NOMO-1 treated with dmso at 0.1 percent for 144 hours (cell line): ENCODE results near the gene DIPK1C.
"Not testable (repeated sequence)": the region's sequence is repeated elsewhere in the genome, so short reads cannot be mapped to it uniquely, and the experiment has no call there.

Experiments used
- DNase-seq: peaks from one replicate; lab custom pipeline; 2025; ENCODE audit not compliant: unreplicated experiment; lab: John Stamatoyannopoulos, UW

The DIPK1C gene

DNA sequence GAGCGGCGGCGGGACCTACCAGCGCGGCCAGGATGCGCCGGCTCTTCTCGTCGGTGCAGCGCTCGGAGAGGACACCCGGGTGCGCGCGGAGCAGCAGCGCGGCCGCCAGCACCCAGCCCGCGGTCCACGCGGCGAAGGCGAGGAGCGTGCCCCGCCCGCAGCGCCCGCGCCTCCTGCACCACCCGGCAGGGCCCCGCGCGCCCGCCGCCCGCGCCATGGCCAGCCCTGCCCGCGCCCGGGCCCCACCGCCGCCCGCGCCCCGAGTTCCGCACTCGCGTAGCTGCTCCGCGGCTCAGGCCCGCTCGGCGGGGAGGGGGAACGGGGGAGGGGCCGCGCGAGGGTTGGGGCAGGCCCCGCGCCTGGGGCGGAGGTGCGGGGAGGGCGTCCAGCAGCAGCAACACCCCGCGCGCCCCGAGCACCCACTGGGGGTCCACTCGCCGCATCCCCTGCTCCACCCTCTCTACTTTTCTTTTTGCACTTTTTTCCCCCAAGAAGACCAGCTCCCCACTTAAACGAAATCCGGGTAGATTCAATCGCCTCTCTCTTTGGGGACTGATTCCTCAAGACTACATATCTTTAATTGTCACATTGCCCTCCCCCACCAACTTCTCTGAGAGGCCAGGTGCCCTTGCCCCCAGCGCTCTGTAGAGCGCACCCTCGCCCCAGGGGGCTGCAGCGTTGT is at the start of gene DIPK1C:
DIPK1C (minus strand) TSS at position 266 of the 682 bp plus-strand sequence; CDS start at position 217, 49 bp downstream.
- DNase-seq = no peak

DNA sequence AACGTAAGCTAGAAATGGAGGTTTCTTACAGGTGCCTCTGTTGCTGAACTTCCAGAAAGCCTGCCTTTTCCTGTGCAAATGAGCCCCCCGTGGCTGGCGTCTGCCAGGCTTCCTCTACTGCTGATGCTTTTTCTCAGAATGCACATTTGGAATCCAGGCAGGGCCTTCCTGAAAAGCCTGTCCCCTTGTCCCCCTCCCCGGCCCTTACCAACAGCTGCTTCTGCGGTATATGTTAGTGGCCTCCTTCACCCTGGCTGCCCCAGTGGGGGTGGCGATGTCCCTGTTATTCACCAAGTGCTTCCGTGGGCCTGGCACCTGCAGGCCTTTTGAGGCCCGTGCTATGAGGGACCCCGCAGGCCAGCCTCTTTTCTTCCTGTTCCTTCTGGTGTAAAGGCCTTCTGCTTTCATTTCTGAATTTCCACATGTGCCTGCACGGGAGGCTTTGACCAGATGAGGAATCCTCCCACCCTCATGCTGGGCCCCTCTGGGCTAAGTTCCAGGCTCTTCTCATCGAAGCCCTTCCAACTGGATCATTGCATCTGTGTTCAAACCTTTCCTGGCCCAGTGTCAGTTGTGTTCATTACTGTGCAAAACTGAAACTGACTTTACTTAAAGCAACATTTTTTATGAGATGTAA is 49.5 kb upstream of the DIPK1C start:
- DNase-seq = no peak

DNA sequence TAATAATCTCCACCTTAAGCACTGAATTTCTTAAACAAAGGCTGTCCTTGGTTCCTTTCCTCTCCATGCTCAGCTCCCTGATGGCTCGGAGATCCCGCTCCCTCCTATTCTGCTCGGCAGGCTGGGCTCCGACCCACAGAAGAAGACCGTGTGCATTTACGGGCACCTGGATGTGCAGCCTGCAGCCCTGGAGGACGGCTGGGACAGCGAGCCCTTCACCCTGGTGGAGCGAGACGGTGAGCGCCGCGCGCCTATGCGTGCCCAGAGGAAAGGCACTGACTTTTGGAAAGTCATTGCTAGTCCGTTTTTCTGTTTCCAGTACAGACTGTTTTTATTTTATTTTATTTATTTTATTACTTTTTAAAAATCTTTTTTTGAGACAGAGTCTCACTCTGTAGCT is 48.7 kb upstream of the DIPK1C start:
- no peak for DNase-seq

DNA sequence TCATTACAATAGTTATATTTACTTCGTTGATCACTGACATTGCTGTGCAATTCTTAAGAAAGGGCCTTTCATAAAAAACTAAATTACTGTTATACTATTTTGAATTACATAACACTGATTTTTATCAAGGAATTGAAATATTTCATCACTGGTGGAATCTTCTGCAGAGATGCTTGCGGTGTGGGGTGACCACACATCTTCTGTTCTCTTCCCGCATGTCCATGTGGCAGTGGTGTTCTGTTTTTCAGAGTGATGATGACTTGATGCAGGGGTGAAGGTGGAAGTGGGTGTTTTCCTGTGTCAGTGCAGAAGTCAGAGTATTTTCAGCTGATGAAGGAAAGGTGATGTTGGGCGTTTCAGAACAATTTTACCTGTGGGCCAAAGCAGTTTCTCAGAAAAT is 46.0 kb upstream of the DIPK1C start:
- DNase-seq = no peak

DNA sequence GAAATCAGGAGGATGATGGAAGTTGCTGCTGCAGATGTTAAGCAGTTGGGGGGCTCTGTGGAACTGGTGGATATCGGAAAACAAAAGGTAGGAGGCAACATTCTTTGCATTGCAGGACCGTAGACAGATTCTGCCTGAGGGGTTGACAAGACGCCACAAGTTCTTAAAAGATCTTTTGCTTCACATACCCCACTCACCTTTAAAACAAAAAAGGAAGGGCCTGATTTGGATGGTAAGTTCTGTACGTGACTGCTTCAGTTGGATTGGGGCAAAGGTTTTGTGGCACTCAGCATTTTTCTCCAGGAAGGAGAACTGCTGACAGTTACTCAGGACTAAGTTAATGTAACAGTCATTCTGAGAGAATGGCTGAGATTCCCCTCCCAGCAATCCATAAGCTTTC is 44.3 kb upstream of the DIPK1C start:
- DNase-seq = no peak

DNA sequence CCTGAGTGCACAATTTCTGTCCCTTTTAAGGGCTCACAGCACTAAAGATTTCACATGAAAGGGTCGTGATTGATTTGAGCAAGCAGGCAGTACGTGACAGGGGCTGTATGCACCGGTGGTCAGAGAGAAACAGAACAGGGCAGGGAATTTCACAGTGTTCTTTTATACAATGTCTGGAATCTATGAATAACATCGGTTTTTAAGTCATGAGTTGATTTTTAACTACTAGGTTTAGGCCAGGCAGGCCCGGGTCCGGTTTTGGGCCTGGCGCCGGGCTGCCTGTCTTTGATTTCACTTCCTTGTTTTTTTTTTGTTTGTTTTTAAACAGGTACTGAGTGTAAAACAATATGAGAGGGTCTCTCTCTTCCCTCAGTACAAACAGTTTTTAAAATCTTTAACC is 43.7 kb upstream of the DIPK1C start:
- DNase-seq = not testable (repeated sequence)

DNA sequence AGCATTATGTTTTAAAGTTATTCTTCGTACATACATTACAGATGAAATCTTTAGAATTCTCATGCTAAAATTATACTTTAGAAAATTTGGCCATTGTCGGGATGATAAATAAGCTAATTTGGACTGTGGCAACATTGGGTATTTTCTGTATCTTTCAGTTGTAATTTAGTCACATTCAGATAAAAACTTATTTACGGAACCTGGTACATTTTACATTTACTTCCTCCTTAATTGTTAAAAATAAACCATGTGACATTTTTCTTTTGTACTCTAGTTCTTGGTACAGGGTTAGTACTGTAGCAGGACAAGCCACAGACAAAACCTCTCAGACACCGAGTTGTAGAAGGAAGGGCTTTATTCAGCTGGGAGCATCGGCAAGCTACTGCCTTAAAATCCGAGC is 43.3 kb upstream of the DIPK1C start:
- no peak for DNase-seq

DNA sequence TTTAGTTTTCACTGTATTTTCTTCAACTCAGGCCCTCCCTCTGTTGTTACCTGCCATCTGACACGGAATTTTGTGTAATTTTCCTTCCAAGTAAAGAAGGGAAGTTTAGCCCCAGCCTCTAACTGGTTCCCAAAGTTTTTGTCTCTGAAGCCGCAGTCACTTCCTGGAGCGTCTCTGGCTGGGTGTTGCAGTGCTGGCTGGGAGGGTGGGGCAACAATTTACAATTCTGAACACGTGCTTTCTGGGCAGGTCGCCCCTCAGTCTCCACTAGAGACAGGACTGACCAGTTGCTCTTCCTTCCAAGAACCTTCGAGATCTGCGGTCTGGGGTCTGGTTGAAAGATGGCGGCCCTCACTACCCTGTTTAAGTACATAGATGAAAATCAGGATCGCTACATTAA is 42.5 kb upstream of the DIPK1C start:
- DNase-seq = peak; percentile 77

DNA sequence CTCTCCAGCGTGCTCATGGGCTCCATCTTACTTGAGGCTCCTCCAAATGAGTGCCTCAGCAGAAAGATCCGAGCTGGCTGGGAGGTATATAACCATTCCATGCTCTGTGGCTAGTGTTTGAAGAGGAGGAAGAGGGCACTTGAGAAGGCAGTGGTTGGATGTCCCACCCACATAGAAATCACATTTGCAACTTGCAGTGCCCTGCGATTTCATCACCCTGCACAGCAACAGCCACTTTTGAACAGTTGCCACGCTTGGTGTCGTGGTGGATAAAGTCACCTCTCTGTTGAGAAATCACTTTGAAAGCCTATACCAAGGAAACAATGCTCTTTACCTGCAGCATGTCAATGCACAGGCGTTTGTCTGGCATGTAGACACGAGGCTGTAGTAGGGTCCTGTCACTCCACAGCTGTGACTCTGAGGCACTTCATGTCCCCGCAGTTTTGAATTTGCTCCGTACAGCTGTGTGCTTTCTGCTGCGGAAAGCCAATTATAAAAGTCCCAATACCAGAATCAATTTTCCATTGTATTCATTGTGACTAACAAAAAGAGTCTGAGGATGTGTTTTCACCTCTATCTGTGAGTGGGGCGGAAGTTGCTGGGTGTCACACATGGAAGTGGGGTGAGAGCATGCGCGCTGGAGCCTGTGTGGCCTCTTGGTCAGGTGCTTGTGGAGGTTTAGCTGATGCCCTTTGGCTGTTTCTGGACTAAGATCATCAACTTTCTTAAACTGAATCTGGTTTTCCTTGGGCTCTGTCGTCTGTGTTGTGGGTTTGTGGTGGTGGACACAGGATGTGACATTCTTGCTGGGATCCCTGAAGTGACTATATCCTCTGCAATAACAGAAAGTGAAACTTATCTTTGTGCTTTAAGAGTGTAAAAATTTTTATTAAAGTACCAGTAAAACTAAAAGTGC is 41.9 kb upstream of the DIPK1C start:
- DNase-seq = peak; percentile 68

DNA sequence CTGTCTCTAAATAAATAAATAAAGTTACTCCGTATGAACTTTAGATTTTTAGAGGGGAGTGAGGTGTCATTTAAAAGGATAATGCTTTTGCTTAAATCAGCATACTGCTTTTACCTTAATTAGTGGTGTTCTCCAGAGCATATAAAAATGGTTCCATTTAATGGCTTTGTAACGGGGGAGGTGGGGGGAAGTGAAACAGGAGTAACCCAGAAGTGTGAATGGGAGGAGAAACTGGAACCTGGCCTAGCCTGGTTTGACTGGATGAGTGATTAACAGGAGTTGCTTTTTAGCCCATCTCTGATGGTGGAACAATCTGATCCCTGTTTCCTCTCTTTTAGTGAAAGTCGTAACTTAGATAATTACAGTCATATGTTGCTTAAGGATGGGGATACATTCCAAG is 40.7 kb upstream of the DIPK1C start:
- DNase-seq = peak; percentile 29

DNA sequence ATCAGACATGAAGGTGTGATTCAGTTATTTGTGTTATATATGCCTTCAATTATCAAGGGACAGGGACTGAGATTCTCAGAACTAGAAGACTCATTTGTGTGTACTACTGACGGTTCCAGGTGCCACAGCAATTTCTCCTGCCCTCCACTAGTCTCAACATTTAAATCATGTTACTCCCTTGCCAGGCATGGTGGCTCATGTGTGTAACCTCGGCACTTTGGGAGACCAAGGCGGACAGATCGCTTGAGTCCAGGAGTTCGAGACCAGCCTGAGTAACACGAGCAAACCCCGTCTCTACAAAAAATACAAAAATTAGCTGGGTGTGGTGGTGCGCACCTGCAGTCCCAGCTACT is 40.2 kb upstream of the DIPK1C start:
- no peak for DNase-seq

DNA sequence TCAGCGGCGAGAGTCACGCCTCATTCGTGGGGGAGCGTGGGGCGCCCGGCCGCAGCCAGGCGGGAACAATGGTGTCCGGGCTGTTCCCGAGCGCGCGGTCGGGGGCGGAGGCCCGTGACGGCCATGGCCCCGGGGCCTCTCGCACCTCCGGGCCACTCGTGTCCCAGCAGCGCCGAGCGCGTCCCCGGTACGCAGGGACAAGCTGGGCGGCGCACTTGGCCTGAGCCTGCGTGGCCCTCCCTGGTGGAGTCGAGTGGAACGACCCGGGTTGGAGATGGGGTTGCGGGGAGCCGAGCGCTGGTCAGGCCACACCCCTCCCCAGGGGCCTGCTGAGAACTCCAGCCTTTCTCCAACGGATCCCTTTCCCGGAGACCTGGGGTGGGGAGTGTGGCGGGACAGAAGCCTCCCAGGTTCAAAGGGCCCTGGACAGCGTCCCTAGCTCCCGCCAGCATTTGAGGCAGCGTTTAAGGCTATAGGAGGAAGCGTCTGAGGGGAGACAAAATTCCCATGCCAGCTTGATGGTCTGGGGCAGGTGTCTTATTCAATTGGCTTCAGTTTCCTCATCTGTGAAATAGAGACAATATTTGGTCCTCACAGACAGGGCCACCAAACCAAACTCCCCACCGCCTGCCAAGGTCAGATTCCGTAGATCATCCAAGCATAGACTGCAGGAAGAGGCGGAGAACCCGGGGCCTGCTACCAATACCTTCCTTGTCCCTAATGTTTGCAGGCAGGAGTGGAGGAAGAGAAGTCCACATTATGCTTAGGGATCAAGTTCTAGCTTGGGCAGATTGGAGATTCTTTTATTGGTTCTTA is 39.6 kb upstream of the DIPK1C start:
- DNase-seq = peak; percentile 29

DNA sequence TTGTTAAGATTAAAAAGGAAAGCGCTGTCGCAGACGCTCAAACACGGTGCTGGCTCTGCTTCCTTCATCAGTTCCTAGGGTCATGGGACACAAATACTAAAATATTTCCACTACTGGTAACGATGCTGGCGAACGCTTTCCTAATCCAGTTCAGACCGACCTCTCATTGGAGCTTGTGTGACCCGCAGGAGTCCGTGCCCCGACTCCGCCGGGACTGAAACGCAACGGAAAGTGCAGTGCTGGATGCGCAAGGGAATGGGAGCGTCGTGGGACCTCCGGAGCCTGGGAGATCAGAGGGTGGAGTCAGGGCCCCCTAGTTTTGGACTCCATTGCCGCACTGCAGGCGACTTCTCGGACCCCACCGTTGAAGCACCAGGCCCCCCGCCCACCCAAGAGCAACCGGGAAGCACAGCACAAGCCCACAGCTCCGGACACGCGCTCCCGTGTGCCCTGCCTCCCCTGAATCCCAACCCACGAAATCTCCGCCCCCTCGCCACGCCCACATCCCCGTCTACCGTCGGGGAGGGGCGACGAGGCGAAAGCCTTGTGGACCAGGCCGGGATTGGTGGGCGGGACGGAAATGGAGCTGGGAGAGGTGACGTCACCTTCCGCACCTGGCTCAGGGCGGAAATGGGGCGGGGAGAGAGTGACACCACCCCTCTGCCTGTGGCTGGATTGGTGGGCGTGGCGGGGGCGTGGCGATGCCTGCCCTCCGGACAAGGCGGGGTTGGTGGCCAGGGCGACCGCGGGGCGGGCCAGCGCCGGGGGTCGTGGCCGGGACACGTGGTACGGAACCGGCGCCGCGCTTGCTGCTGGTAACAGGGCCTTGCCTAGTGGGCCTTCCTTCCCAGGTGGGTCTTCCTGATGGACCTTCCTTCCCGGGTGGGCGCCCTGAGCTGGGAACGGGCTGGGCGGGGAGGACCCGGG is 38.7 kb upstream of the DIPK1C start, which contains the start of gene CNDP2:
CNDP2 (plus strand) TSS at position 783 of the 927 bp plus-strand sequence. CDS start 3,611 bp downstream, outside the sequence.
- peak; percentile 92 for DNase-seq

DNA sequence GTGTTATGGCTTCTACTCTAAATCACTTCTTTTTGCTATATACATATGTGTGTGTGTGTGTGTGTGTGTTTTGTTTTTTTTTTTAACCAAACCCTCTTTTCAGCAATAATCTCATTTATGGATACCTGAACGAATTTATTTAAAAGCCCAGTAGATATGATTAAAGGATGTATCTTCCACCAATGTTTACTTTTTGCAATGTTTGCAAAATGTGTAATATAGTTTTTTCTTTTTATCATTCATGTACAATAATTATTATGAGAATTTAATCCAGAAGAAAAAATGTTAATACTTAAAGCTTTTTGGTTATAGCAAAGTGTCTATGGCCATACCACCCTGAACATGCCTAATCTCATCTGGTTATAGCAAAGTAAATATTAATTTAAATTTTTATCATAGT is 37.4 kb upstream of the DIPK1C start:
- DNase-seq = no peak

DNA sequence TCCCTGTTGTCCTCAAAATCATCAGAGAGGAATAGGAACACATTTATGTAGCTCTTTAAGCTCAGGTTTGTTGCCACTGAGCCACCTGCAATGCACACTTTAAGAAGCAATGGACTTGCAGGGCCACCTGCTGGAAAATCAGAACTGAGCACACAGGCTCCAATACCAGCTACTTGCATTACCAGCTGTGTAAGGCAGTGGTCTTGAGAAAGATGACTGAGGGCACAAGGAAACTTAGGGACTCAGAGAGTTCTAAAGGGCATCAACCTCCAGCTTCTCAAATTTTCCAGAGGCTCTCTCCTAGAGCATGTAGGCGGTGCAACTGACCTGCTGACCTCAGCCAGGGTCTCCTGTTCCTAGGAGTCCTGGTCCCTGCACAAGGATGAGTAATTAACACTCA is 36.6 kb upstream of the DIPK1C start:
- DNase-seq = peak; percentile 55

DNA sequence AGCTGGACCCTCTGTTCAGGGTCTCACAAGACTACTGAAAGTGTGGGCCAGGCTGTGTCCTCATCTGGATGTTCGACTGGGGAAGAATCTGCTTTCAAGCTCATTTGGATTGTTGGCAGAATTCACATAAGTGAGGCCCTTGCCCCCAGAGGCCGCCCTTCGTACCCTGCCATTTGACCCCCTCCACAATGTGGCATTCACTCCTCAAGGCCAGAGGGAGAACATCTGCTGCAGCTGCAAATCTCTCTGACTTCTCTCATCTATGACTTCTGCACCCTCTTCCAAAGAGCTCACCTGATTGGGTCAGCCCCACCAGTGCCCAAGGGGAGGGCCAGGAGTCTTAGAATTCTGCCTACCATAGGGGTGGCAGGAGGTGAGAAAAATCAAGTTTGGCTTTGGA is 35.2 kb upstream of the DIPK1C start:
- no peak for DNase-seq

DNA sequence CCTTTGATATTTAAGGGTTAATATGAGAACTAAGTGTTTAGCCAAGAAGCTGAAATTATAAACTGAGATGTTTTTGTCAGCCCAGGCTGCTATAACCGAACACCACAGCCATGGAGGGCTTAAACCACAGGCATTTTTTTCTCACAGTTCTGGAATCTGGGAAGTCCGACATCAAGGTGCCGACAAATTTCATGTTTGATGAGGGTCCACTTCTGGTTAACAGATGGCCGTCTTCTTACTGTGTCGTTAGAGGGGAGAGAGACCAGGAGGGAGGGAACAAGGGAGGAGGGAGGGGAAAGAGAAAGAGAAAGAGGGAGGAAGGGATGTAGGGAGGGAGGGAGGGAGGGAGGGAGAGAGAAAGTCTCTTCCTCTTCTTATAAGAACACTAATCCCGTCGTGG is 32.6 kb upstream of the DIPK1C start:
- DNase-seq = no peak

DNA sequence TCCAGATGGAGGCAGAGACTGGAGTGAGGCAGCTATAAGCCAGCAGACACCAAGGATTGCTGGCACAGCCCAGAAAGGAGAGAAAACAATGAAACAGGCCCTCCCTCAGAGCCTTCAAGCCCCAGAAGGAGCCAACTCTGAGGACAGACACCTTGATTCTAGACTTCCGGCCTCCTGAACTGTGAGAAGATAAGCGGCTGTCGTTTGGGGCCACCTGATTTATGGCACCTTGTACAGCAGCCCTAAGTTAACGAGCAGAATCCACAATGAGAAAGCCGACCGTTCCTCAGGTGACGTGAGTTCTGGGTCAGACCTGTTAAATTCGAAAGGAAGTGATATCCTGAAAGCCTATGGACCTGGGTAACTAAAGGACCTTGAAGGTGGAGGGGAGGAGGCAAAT is 31.8 kb upstream of the DIPK1C start:
- no peak for DNase-seq

DNA sequence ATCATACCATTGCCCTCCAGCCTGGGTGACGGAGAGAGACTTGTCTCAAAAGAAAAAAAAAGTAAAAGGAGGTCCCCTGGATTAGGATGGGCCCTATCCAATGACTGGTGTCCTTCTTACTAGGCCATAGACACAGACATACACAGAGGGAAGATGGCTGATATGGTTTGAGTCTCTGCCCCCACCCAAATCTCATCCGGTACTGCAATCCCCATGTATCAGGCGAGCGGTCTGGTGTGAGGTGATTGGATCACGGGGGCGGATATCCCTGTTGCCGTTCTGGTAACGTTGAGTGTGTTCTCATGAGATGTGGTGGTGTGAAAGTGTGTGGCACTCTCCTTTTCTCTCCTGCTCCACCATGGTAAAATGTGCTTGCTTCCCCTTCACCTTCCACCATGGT is 31.2 kb upstream of the DIPK1C start:
- DNase-seq = no peak
